Ishikawa (cell line): ENCODE data around the gene B4GALNT4.

Experiments
- CREB1 ChIP-seq: IDR thresholded peaks from 2 replicates; pipeline ENCODE4 v1.6.1; 2012; ENCODE audit warnings: low read depth
- EP300 ChIP-seq: IDR thresholded peaks from 2 replicates; pipeline ENCODE4 v1.6.1; 2012; ENCODE audit warnings: borderline replicate concordance
- MAX ChIP-seq: IDR thresholded peaks from 2 replicates; pipeline ENCODE4 v1.6.1; 2012
- NFIC ChIP-seq: IDR thresholded peaks from 2 replicates; pipeline ENCODE4 v1.6.1; 2012
- REST ChIP-seq: IDR thresholded peaks from 2 replicates; pipeline ENCODE4 v1.6.1; 2012; ENCODE audit warnings: low read depth, mild to moderate bottlenecking
- TCF12 ChIP-seq: IDR thresholded peaks from 2 replicates; pipeline ENCODE4 v1.6.1; 2012; ENCODE audit warnings: low read depth
- YY1 ChIP-seq: IDR thresholded peaks from 2 replicates; pipeline ENCODE4 v1.6.1; 2012; ENCODE audit warnings: low read depth
- ZBTB7A ChIP-seq: IDR thresholded peaks from 2 replicates; pipeline ENCODE4 v1.6.1; 2012; ENCODE audit warnings: low read depth

- TF ChIP-seq CREB1 (no peak), EP300 (no peak), TCF12 (no peak), ZBTB7A (no peak), YY1 (no peak), REST (no peak), NFIC (no peak), MAX (no peak)
These were observed 39.4 kb upstream of the B4GALNT4 start for GRCh38 chr11:329886-330253.
